Uterus (tissue), 4 donors: ENCODE data around the gene SGTA. TPM values are rescaled to one million over a fixed set of nuclear protein-coding genes. Genes with fewer than 3 reads are reported as not detected.

ENCODE experiments used
- DNase-seq, 2 donors: peaks; one replicate each; pipeline ENCODE4 v3.0.0-alpha.2; 2019 to 2020
- H3K27ac ChIP-seq, 2 donors: fragments of 200-600 bp; sonication (generic); 1 replicate in 1 of 2; 2 replicates in 1 of 2; pipeline ENCODE4 v1.5.1; 2016 to 2018
- H3K27me3 ChIP-seq, 2 donors: fragments of 200-600 bp; sonication (generic); one replicate each; pipeline ENCODE4 v1.5.1; 2018 to 2019; ENCODE audit warnings: control low read depth in 1 of 2
- H3K36me3 ChIP-seq, 2 donors: fragments of 200-600 bp; sonication (generic); one replicate each; pipeline ENCODE4 v1.5.1; 2019; ENCODE audit warnings: control low read depth in 1 of 2
- H3K4me1 ChIP-seq, 2 donors: fragments of 200-600 bp; sonication (generic); one replicate each; pipeline ENCODE4 v1.5.1; 2018 to 2019; ENCODE audit warnings: control low read depth in 1 of 2
- H3K4me3 ChIP-seq, 2 donors: fragments of 200-600 bp; sonication (generic); 1 replicate in 1 of 2; 2 replicates in 1 of 2; pipeline ENCODE4 v1.5.1; 2018 to 2019; ENCODE audit warnings: mild to moderate bottlenecking in 1 of 2
- H3K9me3 ChIP-seq, 2 donors: fragments of 200-600 bp; sonication (generic); one replicate each; pipeline ENCODE4 v1.5.1; 2019; ENCODE audit warnings: control low read depth in 1 of 2
- CTCF ChIP-seq, 4 experiments: fragments of 200-600 bp in 2 of 4; fragments of 450-650 bp in 2 of 4; sonication (generic) in 2 of 4; IDR thresholded peaks; one replicate each; pipeline ENCODE4 v1.5.1; 2016 to 2019; ENCODE audit warnings: antibody characterized with exemption in 4 of 4, mild to moderate bottlenecking in 2 of 4, moderate library complexity in 1 of 4
- POLR2A ChIP-seq, 2 donors: fragments of 450-650 bp; IDR thresholded peaks; one replicate each; pipeline ENCODE4 v1.6.1; 2016; ENCODE audit warnings: antibody characterized with exemption in 2 of 2, mild to moderate bottlenecking in 1 of 2, moderate library complexity in 1 of 2
- intact Hi-C: fragments of 100-400 bp; cut with DNase I; formaldehyde crosslinking; loops from one replicate; pipeline ENCODE4 v1.15.1; 2023; ENCODE audit warnings: low total_unique reads
- total RNA-seq, 4 donors: library from RNA; depleted of rRNA in 3 of 4; stranded (reverse); fragments of >200 nt in 3 of 4; gene quantifications; one replicate each; pipeline versions ENCODE4 v1.1.0 to v1.2.4, GENCODE V29; 2014 to 2023
- donor health status: DM: yes; HTN: yes; CAD: no.

Gene SGTA
- total RNA-seq, 4 donors from 2014 or later: 9.5 to 50.7 (median 23.6) TPM

- Histone ChIP-seq H3K4me1 (no peaks in the 10 kb centered on the region), H3K27me3 (no peaks in the 10 kb centered on the region), H3K4me3 (no peak overlapping the region), H3K36me3 (no peaks in the 10 kb centered on the region), H3K27ac (no peak overlapping the region), H3K9me3 (no peaks in the 10 kb centered on the region)
- DNase-seq: no peak
- intact Hi-C loops: no loop called here
- TF ChIP-seq POLR2A (IDR thresholded peaks at IDR 0.05): no peak
- TF ChIP-seq CTCF (IDR thresholded peaks at IDR 0.05): no peak
Measured at GRCh38 chr19:2805991-2806649, 23.0 kb upstream of the SGTA start.

- intact Hi-C loops: no loop called here
- no peak for TF ChIP-seq POLR2A (IDR thresholded peaks at IDR 0.05)
- TF ChIP-seq CTCF (IDR thresholded peaks at IDR 0.05): no peak
- Histone ChIP-seq H3K36me3 (no peaks in the 10 kb centered on the region), H3K27me3 (no peaks in the 10 kb centered on the region), H3K27ac (no peak overlapping the region), H3K4me3 (no peak overlapping the region), H3K9me3 (no peaks in the 10 kb centered on the region), H3K4me1 (no peaks in the 10 kb centered on the region)
- no peak for DNase-seq
Measured at GRCh38 chr19:2805261-2805900, 22.3 kb upstream of the SGTA start.

GRCh38 chr19:2804156-2805004, 21.3 kb upstream of the SGTA start:
- no peaks in the 10 kb centered on the region for H3K36me3 ChIP-seq
- H3K27me3 ChIP-seq: no peaks in the 10 kb centered on the region
- H3K27ac ChIP-seq: no peak overlapping the region
- no peak overlapping the region for H3K4me3 ChIP-seq
- intact Hi-C loops: no loop called here
- H3K4me1 ChIP-seq: no peaks in the 10 kb centered on the region
- TF ChIP-seq POLR2A (IDR thresholded peaks at IDR 0.05) (no peak), CTCF (IDR thresholded peaks at IDR 0.05) (no peak)
- DNase-seq: no peak
- H3K9me3 ChIP-seq: no peaks in the 10 kb centered on the region

GRCh38 chr19:2803486-2804155, 20.5 kb upstream of the SGTA start:
- no peaks in the 10 kb centered on the region for H3K9me3 ChIP-seq
- H3K4me3 ChIP-seq: no peak overlapping the region
- intact Hi-C loops: no loop called here
- no peaks in the 10 kb centered on the region for H3K36me3 ChIP-seq
- no peaks in the 10 kb centered on the region for H3K27me3 ChIP-seq
- H3K4me1 ChIP-seq: no peaks in the 10 kb centered on the region
- TF ChIP-seq CTCF (IDR thresholded peaks at IDR 0.05) (no peak), POLR2A (IDR thresholded peaks at IDR 0.05) (no peak)
- no peak for DNase-seq
- H3K27ac ChIP-seq: no peak overlapping the region
